ENCODE data around the gene SCARB1. TPM values are rescaled to one million over a fixed set of nuclear protein-coding genes. Genes with fewer than 3 reads are reported as not detected.
A peak's percentile ranks its signal among the peaks of the same experiment; 100 is the strongest.

The SCARB1 gene
- total and polyA plus RNA-seq, 2 donors = 3.2 to 16.7 TPM

DNA sequence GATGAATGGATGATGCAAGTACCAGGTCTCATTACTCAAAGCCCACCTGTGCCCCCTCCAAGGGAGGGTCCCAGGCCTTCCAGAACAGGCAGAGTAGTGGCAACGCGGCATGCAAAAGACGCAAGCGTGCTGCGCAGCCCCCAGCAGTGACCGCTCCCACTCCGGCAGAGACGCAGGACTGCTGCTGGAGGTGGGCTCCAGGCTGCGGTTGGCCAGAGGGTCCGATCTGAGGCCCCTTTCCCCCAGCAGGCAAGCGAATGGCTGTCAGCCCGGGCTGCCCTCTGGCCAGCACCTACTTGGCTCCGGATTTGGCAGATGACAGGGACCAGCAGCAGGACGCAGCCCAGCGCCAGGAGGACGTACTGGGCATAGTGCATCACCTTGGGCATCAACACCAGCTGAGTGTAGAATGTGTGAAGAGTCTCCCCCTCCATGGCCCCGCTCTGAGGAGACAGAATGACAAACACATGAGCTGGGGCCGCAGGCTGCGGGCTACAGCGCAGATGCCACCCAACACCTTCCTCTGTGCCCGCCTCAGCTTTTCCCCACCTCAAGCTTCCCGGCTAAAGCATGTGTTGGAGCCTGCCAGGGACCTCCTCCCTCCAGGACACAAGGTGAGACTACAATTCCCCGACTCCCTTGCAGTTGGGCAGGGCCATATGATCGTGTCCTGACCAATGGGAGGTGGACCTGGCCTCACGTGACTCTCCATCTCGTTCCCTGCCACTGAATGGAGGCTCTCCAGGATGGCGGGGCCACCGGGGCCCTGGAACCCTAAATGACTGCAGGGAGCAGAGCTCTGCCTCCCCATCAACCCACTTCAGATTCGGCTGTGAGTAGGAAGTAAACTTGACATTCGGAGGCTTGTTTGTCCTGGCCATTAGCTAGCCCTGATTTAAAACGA, 77.4 kb downstream of the SCARB1 start:
- no peak overlapping the region for H3K27ac ChIP-seq (ENCODE audit: low read depth in 1 of 2, low read length in 1 of 2)
- no peaks in the 10 kb centered on the region for H3K27me3 ChIP-seq (ENCODE audit: control insufficient read depth in 2 of 2, insufficient read depth in 1 of 2, low read length in 1 of 2)
- 94% methylated on average over 31 of the region's 31 CpGs for WGBS
- peaks cover 2 to 5% of the 10 kb centered on the region in 2 donors for H3K36me3 ChIP-seq (ENCODE audit: control insufficient read depth in 2 of 2, insufficient read depth in 2 of 2, low read length in 1 of 2)
- peaks cover 0 to 7% of the 10 kb centered on the region in 2 donors for H3K4me1 ChIP-seq (ENCODE audit: control insufficient read depth in 2 of 2, insufficient read depth in 2 of 2, low read length in 2 of 2)
- no peaks in the 10 kb centered on the region for H3K9me3 ChIP-seq (ENCODE audit: control insufficient read depth in 2 of 2, insufficient read depth in 1 of 2, low read length in 1 of 2)
- peak overlapping the region in 1 of 2 donors; percentile 8 for H3K4me3 ChIP-seq (ENCODE audit: low read length in 2 of 2)
- DNase-seq (ENCODE audit: low read depth in 6 of 9, low spot score in 9 of 9) = no peak

DNA sequence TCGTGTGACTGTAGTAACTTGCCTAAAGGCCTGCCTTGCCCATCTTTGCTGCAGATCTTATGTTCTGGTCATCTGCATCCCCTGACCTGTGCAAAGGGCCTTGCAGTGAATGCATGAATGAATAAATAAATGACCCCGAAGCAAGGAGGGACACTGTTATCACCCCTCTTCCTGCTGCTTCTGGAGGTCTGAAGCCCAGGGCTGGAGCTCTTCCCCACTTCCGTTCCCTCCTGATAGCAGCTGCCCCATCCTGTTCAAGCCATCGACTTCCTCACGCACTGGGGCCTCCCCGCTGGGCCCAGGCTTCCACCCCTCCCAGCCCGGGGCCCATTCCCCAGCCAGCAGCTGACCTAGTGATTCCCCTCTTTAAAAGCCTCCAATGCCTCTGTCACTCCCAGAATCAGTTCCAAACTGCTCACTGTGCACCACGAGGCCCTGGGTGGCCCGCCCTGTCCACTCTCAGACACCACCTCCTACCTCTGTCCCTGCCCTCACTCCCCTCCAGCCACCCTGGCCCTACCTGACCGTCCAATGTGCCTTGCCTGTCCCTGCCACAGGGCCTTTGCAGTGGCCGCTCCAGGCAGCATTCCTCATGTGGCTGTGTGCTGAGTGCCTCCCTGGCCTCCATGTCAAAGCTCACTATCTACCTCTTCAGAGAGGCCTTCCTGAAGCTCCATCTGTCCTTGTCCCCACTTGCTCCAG, 78.6 kb downstream of the SCARB1 start:
- Histone ChIP-seq H3K36me3 (ENCODE audit: control insufficient read depth in 2 of 2, insufficient read depth in 2 of 2, low read length in 1 of 2) (peaks cover 2 to 5% of the 10 kb centered on the region in 2 donors), H3K27ac (ENCODE audit: low read depth in 1 of 2, low read length in 1 of 2) (no peak overlapping the region), H3K27me3 (ENCODE audit: control insufficient read depth in 2 of 2, insufficient read depth in 1 of 2, low read length in 1 of 2) (no peaks in the 10 kb centered on the region), H3K4me3 (ENCODE audit: low read length in 2 of 2) (no peak overlapping the region), H3K4me1 (ENCODE audit: control insufficient read depth in 2 of 2, insufficient read depth in 2 of 2, low read length in 2 of 2) (peaks cover 0 to 5% of the 10 kb centered on the region in 2 donors), H3K9me3 (ENCODE audit: control insufficient read depth in 2 of 2, insufficient read depth in 1 of 2, low read length in 1 of 2) (no peaks in the 10 kb centered on the region)
- DNase-seq (ENCODE audit: low read depth in 6 of 9, low spot score in 9 of 9) = no peak
- WGBS = 89% methylated on average over 11 of the region's 11 CpGs

DNA sequence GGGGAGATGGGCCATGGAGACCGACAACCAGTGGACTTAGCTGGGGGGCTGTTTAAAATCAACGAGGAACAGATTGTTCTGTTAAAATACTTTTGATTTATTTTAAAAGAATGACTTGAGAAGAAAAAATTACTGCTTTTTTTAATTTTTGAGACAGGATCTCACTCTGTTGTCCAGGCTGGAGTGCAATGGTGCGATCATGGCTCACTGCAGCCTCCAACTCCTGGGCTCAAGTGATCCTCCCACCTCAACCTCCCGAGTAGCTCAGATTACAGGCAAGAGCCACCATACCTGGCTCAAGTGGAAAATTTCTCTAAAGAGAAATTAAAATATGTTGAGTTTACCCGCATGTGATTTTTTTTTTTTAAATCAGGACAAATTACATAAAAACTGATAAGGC, 80.6 kb downstream of the SCARB1 start:
- H3K4me1 ChIP-seq (ENCODE audit: control insufficient read depth in 2 of 2, insufficient read depth in 2 of 2, low read length in 2 of 2) = peaks cover 0 to 5% of the 10 kb centered on the region in 2 donors
- H3K36me3 ChIP-seq (ENCODE audit: control insufficient read depth in 2 of 2, insufficient read depth in 2 of 2, low read length in 1 of 2) = peaks cover 2 to 5% of the 10 kb centered on the region in 2 donors
- 94% methylated on average over 5 of the region's 5 CpGs for WGBS
- no peaks in the 10 kb centered on the region for H3K27me3 ChIP-seq (ENCODE audit: control insufficient read depth in 2 of 2, insufficient read depth in 1 of 2, low read length in 1 of 2)
- no peaks in the 10 kb centered on the region for H3K9me3 ChIP-seq (ENCODE audit: control insufficient read depth in 2 of 2, insufficient read depth in 1 of 2, low read length in 1 of 2)
- no peak overlapping the region for H3K4me3 ChIP-seq (ENCODE audit: low read length in 2 of 2)
- DNase-seq (ENCODE audit: low read depth in 6 of 9, low spot score in 9 of 9) = no peak
- H3K27ac ChIP-seq (ENCODE audit: low read depth in 1 of 2, low read length in 1 of 2) = no peak overlapping the region

DNA sequence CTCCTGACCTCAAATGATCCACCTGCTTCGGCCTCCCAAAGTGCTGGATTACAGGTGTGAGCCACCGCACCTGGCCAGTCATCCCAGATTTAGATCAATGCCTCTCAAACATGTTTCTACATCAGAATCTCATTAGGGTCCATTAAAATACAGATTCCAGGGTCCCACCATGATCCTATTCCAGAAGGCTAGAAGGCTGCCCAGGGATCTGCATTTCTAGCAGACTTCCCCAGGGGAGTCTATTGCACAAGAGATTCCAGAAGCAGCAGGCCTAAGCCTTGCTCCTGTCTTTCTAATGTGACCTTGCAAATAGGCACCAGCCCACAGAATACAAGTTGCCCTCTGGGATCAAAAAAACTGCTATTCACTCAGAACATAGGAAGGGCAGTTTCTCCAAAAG, 81.5 kb downstream of the SCARB1 start:
- H3K36me3 ChIP-seq (ENCODE audit: control insufficient read depth in 2 of 2, insufficient read depth in 2 of 2, low read length in 1 of 2) = peaks cover 2 to 8% of the 10 kb centered on the region in 2 donors
- over 99% methylated on average over 2 of the region's 2 CpGs for WGBS
- H3K27ac ChIP-seq (ENCODE audit: low read depth in 1 of 2, low read length in 1 of 2) = no peak overlapping the region
- no peaks in the 10 kb centered on the region for H3K9me3 ChIP-seq (ENCODE audit: control insufficient read depth in 2 of 2, insufficient read depth in 1 of 2, low read length in 1 of 2)
- H3K4me1 ChIP-seq (ENCODE audit: control insufficient read depth in 2 of 2, insufficient read depth in 2 of 2, low read length in 2 of 2) = peaks cover 0 to 5% of the 10 kb centered on the region in 2 donors
- H3K27me3 ChIP-seq (ENCODE audit: control insufficient read depth in 2 of 2, insufficient read depth in 1 of 2, low read length in 1 of 2) = no peaks in the 10 kb centered on the region
- no peak overlapping the region for H3K4me3 ChIP-seq (ENCODE audit: low read length in 2 of 2)
- DNase-seq (ENCODE audit: low read depth in 6 of 9, low spot score in 9 of 9) = no peak

DNA sequence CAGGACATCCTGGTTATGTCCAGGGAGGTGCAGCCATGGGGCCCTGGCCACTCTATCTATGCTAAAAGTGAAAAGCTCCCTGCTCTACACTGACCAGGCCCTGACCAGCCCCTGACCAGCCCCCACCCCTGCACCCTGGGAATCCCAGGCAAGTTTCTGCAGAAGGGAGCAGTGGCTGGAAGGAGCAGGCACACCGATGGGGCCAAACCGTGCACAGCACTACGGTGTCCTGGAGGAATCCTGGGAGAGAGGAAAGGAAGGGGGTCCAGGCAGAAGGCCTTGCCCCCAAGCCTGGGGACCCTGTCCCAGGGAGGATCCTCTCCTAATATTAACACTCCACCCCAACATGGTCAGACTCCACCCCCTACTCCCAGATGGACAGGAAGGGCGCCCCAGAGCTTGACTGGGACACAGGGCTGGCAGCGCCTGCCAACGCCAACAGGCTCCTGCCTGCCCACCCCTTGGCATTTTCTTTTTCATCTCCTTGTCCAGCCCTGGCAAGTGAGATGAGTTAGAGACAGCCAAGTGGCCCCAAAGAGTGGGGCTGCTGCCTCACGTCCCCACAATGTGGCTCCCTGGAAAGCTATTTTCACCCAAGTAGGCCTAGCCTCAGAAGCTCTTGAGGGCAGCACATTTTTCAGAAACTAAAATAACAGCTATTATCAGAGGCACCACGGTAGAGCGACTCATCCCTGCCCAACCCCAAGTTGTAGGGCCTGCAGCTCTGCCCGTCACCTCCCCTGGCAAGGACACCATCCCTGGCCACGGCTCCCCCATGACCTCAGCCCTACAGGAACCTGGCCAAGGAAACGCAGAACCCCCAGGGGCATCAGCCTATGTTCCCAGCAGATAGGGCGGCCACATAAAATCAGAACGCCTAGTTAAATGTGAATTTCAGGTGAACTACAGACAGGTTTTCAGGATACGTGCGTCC, 82.6 kb downstream of the SCARB1 start:
- WGBS = 97% methylated on average over 16 of the region's 16 CpGs
- Histone ChIP-seq H3K36me3 (ENCODE audit: control insufficient read depth in 2 of 2, insufficient read depth in 2 of 2, low read length in 1 of 2) (peaks cover 0 to 6% of the 10 kb centered on the region in 2 donors), H3K27me3 (ENCODE audit: control insufficient read depth in 2 of 2, insufficient read depth in 1 of 2, low read length in 1 of 2) (no peaks in the 10 kb centered on the region), H3K4me3 (ENCODE audit: low read length in 2 of 2) (no peak overlapping the region), H3K9me3 (ENCODE audit: control insufficient read depth in 2 of 2, insufficient read depth in 1 of 2, low read length in 1 of 2) (no peaks in the 10 kb centered on the region), H3K27ac (ENCODE audit: low read depth in 1 of 2, low read length in 1 of 2) (no peak overlapping the region), H3K4me1 (ENCODE audit: control insufficient read depth in 2 of 2, insufficient read depth in 2 of 2, low read length in 2 of 2) (peaks cover 0 to 5% of the 10 kb centered on the region in 2 donors)
- no peak for DNase-seq (ENCODE audit: low read depth in 6 of 9, low spot score in 9 of 9)

DNA sequence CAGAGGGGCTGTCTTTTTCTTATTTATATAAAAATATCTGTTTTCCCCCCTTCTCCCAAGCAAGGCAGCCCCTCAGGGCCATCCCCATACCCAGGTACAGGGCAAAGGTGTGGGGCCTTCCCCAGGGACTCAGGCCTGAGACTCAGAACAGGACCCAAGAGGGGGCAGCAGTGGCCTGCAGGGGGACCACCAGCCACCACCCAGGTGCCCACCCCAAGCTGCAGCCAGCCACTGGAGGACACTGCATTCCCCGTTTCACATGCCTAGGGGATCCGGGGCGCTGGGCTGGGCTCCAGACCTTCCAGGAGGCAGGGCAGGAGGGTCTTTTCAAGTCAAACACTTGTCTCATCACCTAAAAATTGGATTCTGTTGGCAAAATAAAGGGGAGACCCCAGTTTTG, 83.3 kb downstream of the SCARB1 start:
- Histone ChIP-seq H3K9me3 (ENCODE audit: control insufficient read depth in 2 of 2, insufficient read depth in 1 of 2, low read length in 1 of 2) (no peaks in the 10 kb centered on the region), H3K27ac (ENCODE audit: low read depth in 1 of 2, low read length in 1 of 2) (no peak overlapping the region), H3K36me3 (ENCODE audit: control insufficient read depth in 2 of 2, insufficient read depth in 2 of 2, low read length in 1 of 2) (peaks cover 0 to 3% of the 10 kb centered on the region in 2 donors), H3K27me3 (ENCODE audit: control insufficient read depth in 2 of 2, insufficient read depth in 1 of 2, low read length in 1 of 2) (no peaks in the 10 kb centered on the region), H3K4me1 (ENCODE audit: control insufficient read depth in 2 of 2, insufficient read depth in 2 of 2, low read length in 2 of 2) (peaks cover 0 to 5% of the 10 kb centered on the region in 2 donors), H3K4me3 (ENCODE audit: low read length in 2 of 2) (no peak overlapping the region)
- WGBS = over 99% methylated on average over 3 of the region's 3 CpGs
- DNase-seq (ENCODE audit: low read depth in 6 of 9, low spot score in 9 of 9) = no peak

DNA sequence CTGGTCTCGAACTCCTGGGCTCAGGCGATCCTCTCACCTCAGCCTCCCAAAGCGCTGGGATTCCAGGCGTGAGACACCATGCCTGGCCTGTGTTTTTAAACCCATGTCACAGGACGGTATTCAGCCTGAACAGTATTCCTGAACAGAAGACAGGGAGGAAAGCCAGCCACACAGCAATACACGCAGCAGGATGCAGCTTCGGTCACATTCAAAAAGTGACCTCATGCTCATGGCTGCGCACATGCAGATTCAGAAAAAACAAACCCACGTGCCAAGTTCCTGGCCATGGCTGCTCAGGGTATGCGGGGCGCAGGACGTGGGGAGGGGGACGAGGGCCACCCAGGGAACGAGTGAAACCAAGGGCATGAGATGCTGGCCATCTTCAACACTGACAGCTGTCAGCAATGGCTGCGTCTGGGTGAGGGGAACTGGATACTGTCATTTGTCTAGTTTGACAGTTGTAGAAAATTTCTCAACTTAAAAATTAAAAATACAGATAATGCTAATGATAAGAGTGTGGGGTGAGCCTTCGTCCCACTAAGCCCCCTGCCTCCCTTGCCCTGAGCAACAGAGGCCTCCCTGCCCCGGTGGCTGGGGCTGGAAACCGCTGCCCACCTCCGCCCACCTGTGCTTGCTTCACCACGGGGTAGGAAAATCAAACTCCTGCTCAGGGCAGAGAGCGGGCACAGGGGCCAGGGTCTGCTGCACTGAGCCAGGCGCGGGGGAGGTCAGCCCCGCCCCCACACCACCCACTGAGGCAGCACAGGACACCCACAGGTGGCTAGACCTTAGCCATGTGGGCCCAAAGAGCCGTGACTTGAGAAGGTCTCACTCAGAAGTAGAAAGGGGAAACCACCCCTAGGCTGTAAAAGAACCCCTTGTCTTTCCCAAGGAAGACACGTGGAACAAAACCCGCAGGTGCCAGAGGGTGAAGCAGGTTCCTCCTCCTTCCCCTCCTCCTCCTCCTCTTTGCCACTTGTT, 84.2 kb downstream of the SCARB1 start:
- Histone ChIP-seq H3K4me3 (ENCODE audit: low read length in 2 of 2) (no peak overlapping the region), H3K36me3 (ENCODE audit: control insufficient read depth in 2 of 2, insufficient read depth in 2 of 2, low read length in 1 of 2) (peaks cover 0 to 3% of the 10 kb centered on the region in 2 donors), H3K27ac (ENCODE audit: low read depth in 1 of 2, low read length in 1 of 2) (no peak overlapping the region), H3K4me1 (ENCODE audit: control insufficient read depth in 2 of 2, insufficient read depth in 2 of 2, low read length in 2 of 2) (peaks cover 0 to 7% of the 10 kb centered on the region in 2 donors), H3K9me3 (ENCODE audit: control insufficient read depth in 2 of 2, insufficient read depth in 1 of 2, low read length in 1 of 2) (no peaks in the 10 kb centered on the region), H3K27me3 (ENCODE audit: control insufficient read depth in 2 of 2, insufficient read depth in 1 of 2, low read length in 1 of 2) (no peaks in the 10 kb centered on the region)
- 92% methylated on average over 27 of the region's 27 CpGs for WGBS
- no peak for DNase-seq (ENCODE audit: low read depth in 6 of 9, low spot score in 9 of 9)

DNA sequence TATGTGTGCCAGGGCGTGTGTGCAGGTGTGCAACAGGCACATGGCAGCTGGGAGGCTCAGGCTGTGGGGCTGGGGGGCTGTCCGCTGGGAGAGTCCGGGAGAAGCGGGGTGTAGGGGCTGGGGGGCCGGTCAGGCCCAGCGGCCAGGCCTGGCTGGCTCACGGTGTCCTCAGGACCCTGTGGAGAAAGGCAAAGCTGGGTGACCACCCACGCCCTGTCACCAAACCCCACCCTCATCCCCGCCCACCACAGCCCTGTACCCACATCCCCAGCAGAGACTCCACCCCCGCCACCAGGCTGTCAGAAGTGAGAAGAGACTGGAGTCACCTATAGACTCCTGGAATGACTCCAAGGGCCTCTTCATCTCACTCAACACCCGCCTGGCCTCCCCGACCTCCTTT, 85.3 kb downstream of the SCARB1 start:
- peaks cover 0 to 12% of the 10 kb centered on the region in 2 donors for H3K4me1 ChIP-seq (ENCODE audit: control insufficient read depth in 2 of 2, insufficient read depth in 2 of 2, low read length in 2 of 2)
- DNase-seq (ENCODE audit: low read depth in 6 of 9, low spot score in 9 of 9) = no peak
- WGBS = 86% methylated on average over 12 of the region's 12 CpGs
- H3K9me3 ChIP-seq (ENCODE audit: control insufficient read depth in 2 of 2, insufficient read depth in 1 of 2, low read length in 1 of 2) = no peaks in the 10 kb centered on the region
- no peak overlapping the region for H3K27ac ChIP-seq (ENCODE audit: low read depth in 1 of 2, low read length in 1 of 2)
- peaks cover 0 to 3% of the 10 kb centered on the region in 2 donors for H3K36me3 ChIP-seq (ENCODE audit: control insufficient read depth in 2 of 2, insufficient read depth in 2 of 2, low read length in 1 of 2)
- H3K27me3 ChIP-seq (ENCODE audit: control insufficient read depth in 2 of 2, insufficient read depth in 1 of 2, low read length in 1 of 2) = no peaks in the 10 kb centered on the region
- no peak overlapping the region for H3K4me3 ChIP-seq (ENCODE audit: low read length in 2 of 2)

All from thymus (tissue), 11 donors.